Measurements from ENCODE around the gene OTUD5. TPM values are rescaled to one million over a fixed set of nuclear protein-coding genes. Genes with fewer than 3 reads are reported as not detected.

OTUD5 gene
- total RNA-seq, 1 donor from 2014 or later: 76.7 TPM

- Mint-ChIP-seq H3K4me3 (no peak overlapping the region), H3K4me1 (peaks cover 3% of the 10 kb centered on the region), H3K36me3 (ENCODE audit: low read depth) (peaks cover 33% of the 10 kb centered on the region), H3K9me3 (no peaks in the 10 kb centered on the region), H3K27ac (no peak overlapping the region), H3K27me3 (no peaks in the 10 kb centered on the region)
- intact Hi-C loops (cut with micrococcal nuclease): no loop called here
- DNase-seq: no peak
These were observed 52.8 kb downstream of the OTUD5 start for GRCh38 chrX:48904626-48905025.

GRCh38 chrX:48904180-48904579 lies 53.2 kb downstream of the OTUD5 start:
- intact Hi-C loops (cut with micrococcal nuclease): no loop called here
- Mint-ChIP-seq H3K4me3 (no peak overlapping the region), H3K27me3 (no peaks in the 10 kb centered on the region), H3K36me3 (ENCODE audit: low read depth) (peaks cover 33% of the 10 kb centered on the region), H3K9me3 (no peaks in the 10 kb centered on the region), H3K27ac (no peak overlapping the region), H3K4me1 (peaks cover 3% of the 10 kb centered on the region)
- DNase-seq: no peak

- DNase-seq: no peak
- no peaks in the 10 kb centered on the region for H3K9me3 Mint-ChIP-seq
- no peak overlapping the region for H3K4me3 Mint-ChIP-seq
- H3K36me3 Mint-ChIP-seq (ENCODE audit: low read depth): peaks cover 32% of the 10 kb centered on the region
- intact Hi-C loops (cut with micrococcal nuclease): no loop called here
- H3K27me3 Mint-ChIP-seq: no peaks in the 10 kb centered on the region
- H3K27ac Mint-ChIP-seq: no peak overlapping the region
- peaks cover 2% of the 10 kb centered on the region for H3K4me1 Mint-ChIP-seq
These were observed 54.1 kb downstream of the OTUD5 start for GRCh38 chrX:48903290-48903689.

- no peak overlapping the region for H3K27ac Mint-ChIP-seq
- DNase-seq: no peak
- H3K4me1 Mint-ChIP-seq: peaks cover 2% of the 10 kb centered on the region
- intact Hi-C loops (cut with micrococcal nuclease): no loop called here
- H3K9me3 Mint-ChIP-seq: no peaks in the 10 kb centered on the region
- no peaks in the 10 kb centered on the region for H3K27me3 Mint-ChIP-seq
- H3K36me3 Mint-ChIP-seq (ENCODE audit: low read depth): peaks cover 33% of the 10 kb centered on the region
- no peak overlapping the region for H3K4me3 Mint-ChIP-seq
These were observed 54.6 kb downstream of the OTUD5 start for GRCh38 chrX:48902776-48903175.

GRCh38 chrX:48902135-48902534 lies 55.3 kb downstream of the OTUD5 start:
- Mint-ChIP-seq H3K4me1 (peaks cover 2% of the 10 kb centered on the region), H3K27ac (no peak overlapping the region), H3K36me3 (ENCODE audit: low read depth) (peaks cover 33% of the 10 kb centered on the region), H3K9me3 (no peaks in the 10 kb centered on the region), H3K27me3 (no peaks in the 10 kb centered on the region), H3K4me3 (no peak overlapping the region)
- intact Hi-C loops (cut with micrococcal nuclease): no loop called here
- DNase-seq: no peak

- peaks cover 33% of the 10 kb centered on the region for H3K36me3 Mint-ChIP-seq (ENCODE audit: low read depth)
- no peak for DNase-seq
- H3K27me3 Mint-ChIP-seq: no peaks in the 10 kb centered on the region
- H3K4me3 Mint-ChIP-seq: no peak overlapping the region
- H3K27ac Mint-ChIP-seq: no peak overlapping the region
- intact Hi-C loops (cut with micrococcal nuclease): no loop called here
- no peaks in the 10 kb centered on the region for H3K9me3 Mint-ChIP-seq
- peaks cover 8% of the 10 kb centered on the region for H3K4me1 Mint-ChIP-seq
These were observed 56.3 kb downstream of the OTUD5 start for GRCh38 chrX:48901069-48901468.

- Mint-ChIP-seq H3K4me1 (peaks cover 16% of the 10 kb centered on the region), H3K9me3 (no peaks in the 10 kb centered on the region), H3K36me3 (ENCODE audit: low read depth) (peaks cover 34% of the 10 kb centered on the region), H3K27me3 (no peaks in the 10 kb centered on the region), H3K27ac (no peak overlapping the region), H3K4me3 (peak overlapping the region; percentile 83)
- DNase-seq: no peak
- intact Hi-C loops (cut with micrococcal nuclease): loop anchor here (5.0 to 10.0 kb wide), 4 partner anchors 58 to 254 kb away; partner anchors contain the start of genes OTUD5 and TFE3
These were observed 58.4 kb downstream of the OTUD5 start for GRCh38 chrX:48899078-48899410.

GRCh38 chrX:48897625-48898306 lies 59.6 kb downstream of the OTUD5 start, which contains the start of the genes PQBP1 and TIMM17B:
Gene PQBP1, plus strand, starts transcription at chrX:48897930. Its CDS starts 580 bp downstream, at chrX:48898510.
Gene TIMM17B, minus strand, starts transcription at chrX:48897768. Its CDS starts 19 bp downstream, at chrX:48897749.
- peaks cover 16% of the 10 kb centered on the region for H3K4me1 Mint-ChIP-seq
- peak; percentile 96 for DNase-seq
- intact Hi-C loops (cut with micrococcal nuclease): loop anchor here (1.0 to 10.0 kb wide), 7 partner anchors 14 to 253 kb away; partner anchors contain the start of genes HDAC6, OTUD5, PIM2 and SLC35A2
- H3K36me3 Mint-ChIP-seq (ENCODE audit: low read depth): peaks cover 30% of the 10 kb centered on the region
- H3K27ac Mint-ChIP-seq: peak within 1 kb of the TSS; percentile 95
- peak within 1 kb of the TSS; percentile 83 for H3K4me3 Mint-ChIP-seq
- no peaks in the 10 kb centered on the region for H3K27me3 Mint-ChIP-seq
- H3K9me3 Mint-ChIP-seq: no peaks in the 10 kb centered on the region

GRCh38 chrX:48897157-48897624 lies 60.2 kb downstream of the OTUD5 start:
- Mint-ChIP-seq H3K27ac (peak overlapping the region; percentile 95), H3K36me3 (ENCODE audit: low read depth) (peaks cover 27% of the 10 kb centered on the region), H3K27me3 (no peaks in the 10 kb centered on the region), H3K4me1 (peaks cover 16% of the 10 kb centered on the region), H3K9me3 (no peaks in the 10 kb centered on the region), H3K4me3 (peak overlapping the region; percentile 83)
- peak; percentile 88 for DNase-seq
- intact Hi-C loops (cut with micrococcal nuclease): loop anchor here (1.0 to 10.0 kb wide), 5 partner anchors 60 to 252 kb away; partner anchors contain the start of genes HDAC6, OTUD5 and TFE3

- H3K27ac Mint-ChIP-seq: peak overlapping the region; percentile 95
- DNase-seq: no peak
- intact Hi-C loops (cut with micrococcal nuclease): loop anchor here (1.0 to 10.0 kb wide), 5 partner anchors 61 to 252 kb away; partner anchors contain the start of genes HDAC6, OTUD5 and TFE3
- peaks cover 24% of the 10 kb centered on the region for H3K36me3 Mint-ChIP-seq (ENCODE audit: low read depth)
- no peaks in the 10 kb centered on the region for H3K27me3 Mint-ChIP-seq
- peaks cover 18% of the 10 kb centered on the region for H3K4me1 Mint-ChIP-seq
- no peaks in the 10 kb centered on the region for H3K9me3 Mint-ChIP-seq
- peak overlapping the region; percentile 83 for H3K4me3 Mint-ChIP-seq
These were observed 60.8 kb downstream of the OTUD5 start for GRCh38 chrX:48896611-48897011.

GRCh38 chrX:48894891-48895290 lies 62.5 kb downstream of the OTUD5 start:
- Mint-ChIP-seq H3K4me3 (peak overlapping the region; percentile 57), H3K27me3 (no peaks in the 10 kb centered on the region), H3K9me3 (no peaks in the 10 kb centered on the region), H3K36me3 (ENCODE audit: low read depth) (peaks cover 19% of the 10 kb centered on the region), H3K27ac (no peak overlapping the region), H3K4me1 (peaks cover 26% of the 10 kb centered on the region)
- DNase-seq: no peak
- intact Hi-C loops (cut with micrococcal nuclease): loop anchor here (5.0 to 10.0 kb wide), 4 partner anchors 62 to 250 kb away; partner anchors contain the start of genes OTUD5 and TFE3

- Mint-ChIP-seq H3K27ac (no peak overlapping the region), H3K4me3 (no peak overlapping the region), H3K27me3 (no peaks in the 10 kb centered on the region), H3K4me1 (peaks cover 26% of the 10 kb centered on the region), H3K36me3 (ENCODE audit: low read depth) (peaks cover 19% of the 10 kb centered on the region), H3K9me3 (no peaks in the 10 kb centered on the region)
- intact Hi-C loops (cut with micrococcal nuclease): loop anchor here (10.0 kb wide), 2 partner anchors 219 to 249 kb away; no protein-coding TSS in a partner anchor
- no peak for DNase-seq
These were observed 63.7 kb downstream of the OTUD5 start for GRCh38 chrX:48893556-48894348.

GRCh38 chrX:48892896-48893295 lies 64.5 kb downstream of the OTUD5 start:
- H3K4me3 Mint-ChIP-seq: no peak overlapping the region
- DNase-seq: no peak
- intact Hi-C loops (cut with micrococcal nuclease): loop anchor here (10.0 kb wide), 2 partner anchors 218 to 248 kb away; no protein-coding TSS in a partner anchor
- H3K27ac Mint-ChIP-seq: no peak overlapping the region
- H3K36me3 Mint-ChIP-seq (ENCODE audit: low read depth): peaks cover 16% of the 10 kb centered on the region
- H3K4me1 Mint-ChIP-seq: peaks cover 26% of the 10 kb centered on the region
- no peaks in the 10 kb centered on the region for H3K9me3 Mint-ChIP-seq
- H3K27me3 Mint-ChIP-seq: no peaks in the 10 kb centered on the region

All from activated CD4-positive, alpha-beta T cell treated with anti-CD3 and anti-CD28 coated beads, Interleukin-2, amount 10 ng/mL, durations not matched to agents 24 days and 14 days (primary cell).